GM18868 (cell line): ENCODE data around the gene STRIP2.
"Not testable (repeated sequence)": the region's sequence is repeated elsewhere in the genome, so short reads cannot be mapped to it uniquely, and the experiment has no call there.

Experiments
- ATAC-seq: cut with Tn5 transposase; IDR thresholded peaks from one replicate; pipeline ENCODE4 v1.9.1; 2021; ENCODE audit warnings: mild to moderate bottlenecking, moderate library complexity; ENCODE audit not compliant: unreplicated experiment

Gene STRIP2, protein sequence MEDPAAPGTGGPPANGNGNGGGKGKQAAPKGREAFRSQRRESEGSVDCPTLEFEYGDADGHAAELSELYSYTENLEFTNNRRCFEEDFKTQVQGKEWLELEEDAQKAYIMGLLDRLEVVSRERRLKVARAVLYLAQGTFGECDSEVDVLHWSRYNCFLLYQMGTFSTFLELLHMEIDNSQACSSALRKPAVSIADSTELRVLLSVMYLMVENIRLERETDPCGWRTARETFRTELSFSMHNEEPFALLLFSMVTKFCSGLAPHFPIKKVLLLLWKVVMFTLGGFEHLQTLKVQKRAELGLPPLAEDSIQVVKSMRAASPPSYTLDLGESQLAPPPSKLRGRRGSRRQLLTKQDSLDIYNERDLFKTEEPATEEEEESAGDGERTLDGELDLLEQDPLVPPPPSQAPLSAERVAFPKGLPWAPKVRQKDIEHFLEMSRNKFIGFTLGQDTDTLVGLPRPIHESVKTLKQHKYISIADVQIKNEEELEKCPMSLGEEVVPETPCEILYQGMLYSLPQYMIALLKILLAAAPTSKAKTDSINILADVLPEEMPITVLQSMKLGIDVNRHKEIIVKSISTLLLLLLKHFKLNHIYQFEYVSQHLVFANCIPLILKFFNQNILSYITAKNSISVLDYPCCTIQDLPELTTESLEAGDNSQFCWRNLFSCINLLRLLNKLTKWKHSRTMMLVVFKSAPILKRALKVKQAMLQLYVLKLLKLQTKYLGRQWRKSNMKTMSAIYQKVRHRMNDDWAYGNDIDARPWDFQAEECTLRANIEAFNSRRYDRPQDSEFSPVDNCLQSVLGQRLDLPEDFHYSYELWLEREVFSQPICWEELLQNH

DNA sequence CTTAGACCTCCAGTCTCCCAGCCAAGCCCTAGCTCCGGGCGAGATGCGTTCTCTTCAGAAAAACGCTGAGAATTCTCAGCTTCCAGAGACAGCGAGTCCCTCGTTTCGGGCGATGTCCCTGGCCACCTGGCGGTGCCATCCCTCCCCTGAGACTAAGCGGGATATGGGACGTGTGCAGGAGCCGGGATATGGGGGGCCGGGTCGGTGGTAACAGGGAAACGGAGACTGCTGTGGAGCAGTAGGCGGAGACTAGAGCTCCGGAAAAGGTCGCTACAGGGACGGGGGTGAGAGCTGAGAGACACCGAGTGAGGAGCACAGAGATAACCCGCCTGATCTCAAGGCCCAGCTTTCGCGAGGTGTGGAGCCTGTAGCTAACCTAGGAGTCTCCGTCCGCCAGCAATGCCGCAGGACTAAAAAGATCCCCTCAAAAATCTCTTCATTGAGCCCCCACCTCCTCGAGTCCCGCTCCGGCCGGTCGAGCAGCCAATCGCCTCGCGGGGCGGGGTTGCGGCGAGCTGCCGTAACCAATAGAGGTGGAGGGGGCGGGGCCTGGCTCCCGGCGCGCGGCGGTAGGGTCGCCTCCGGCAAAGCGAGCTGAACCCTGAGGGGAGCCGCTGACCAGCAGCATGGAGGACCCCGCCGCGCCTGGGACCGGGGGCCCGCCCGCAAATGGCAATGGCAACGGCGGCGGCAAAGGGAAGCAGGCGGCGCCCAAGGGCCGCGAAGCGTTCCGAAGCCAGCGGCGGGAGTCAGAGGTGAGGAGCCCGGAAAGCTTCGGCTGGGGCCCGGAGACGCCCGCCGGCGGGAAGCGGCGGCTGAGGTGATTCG, at the start of gene STRIP2:
Gene STRIP2, plus strand, starts transcription at position 586 of the 828 bp plus-strand sequence. Its CDS starts 41 bp downstream, at position 627.
- ATAC-seq, result peak; percentile 98

- ATAC-seq, result no peak
These were observed 49.1 kb upstream of the STRIP2 start for GRCh38 chr7:129385116-129385515.

- ATAC-seq, result no peak
These were observed 48.6 kb upstream of the STRIP2 start for GRCh38 chr7:129385598-129385997.

- ATAC-seq, result no peak
These were observed 47.7 kb upstream of the STRIP2 start for GRCh38 chr7:129386506-129386905.

- no peak for ATAC-seq
These were observed 46.7 kb upstream of the STRIP2 start for GRCh38 chr7:129387537-129387936.

- no peak for ATAC-seq
These were observed 45.7 kb upstream of the STRIP2 start for GRCh38 chr7:129388333-129389098.

DNA sequence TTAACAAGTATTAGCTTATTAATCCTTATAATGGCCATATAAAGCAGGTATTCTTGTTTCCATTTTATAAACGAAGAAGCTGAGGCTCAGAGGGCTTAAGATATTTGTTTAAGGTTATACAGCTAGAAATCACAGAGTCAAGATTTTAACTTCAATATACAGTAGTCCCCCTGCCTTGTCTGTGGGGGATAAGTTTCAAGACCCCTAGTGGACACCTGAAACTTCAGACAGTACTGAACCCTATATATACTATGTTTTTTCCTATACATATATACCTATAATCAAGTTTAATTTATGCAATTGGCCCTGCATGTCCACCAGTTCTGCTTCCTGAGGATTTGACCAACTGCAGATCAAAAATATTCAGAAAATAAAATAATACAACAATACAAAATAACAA, 44.4 kb upstream of the STRIP2 start:
- ATAC-seq, result no peak

- ATAC-seq, result no peak
These were observed 43.9 kb upstream of the STRIP2 start for GRCh38 chr7:129390314-129390713.

DNA sequence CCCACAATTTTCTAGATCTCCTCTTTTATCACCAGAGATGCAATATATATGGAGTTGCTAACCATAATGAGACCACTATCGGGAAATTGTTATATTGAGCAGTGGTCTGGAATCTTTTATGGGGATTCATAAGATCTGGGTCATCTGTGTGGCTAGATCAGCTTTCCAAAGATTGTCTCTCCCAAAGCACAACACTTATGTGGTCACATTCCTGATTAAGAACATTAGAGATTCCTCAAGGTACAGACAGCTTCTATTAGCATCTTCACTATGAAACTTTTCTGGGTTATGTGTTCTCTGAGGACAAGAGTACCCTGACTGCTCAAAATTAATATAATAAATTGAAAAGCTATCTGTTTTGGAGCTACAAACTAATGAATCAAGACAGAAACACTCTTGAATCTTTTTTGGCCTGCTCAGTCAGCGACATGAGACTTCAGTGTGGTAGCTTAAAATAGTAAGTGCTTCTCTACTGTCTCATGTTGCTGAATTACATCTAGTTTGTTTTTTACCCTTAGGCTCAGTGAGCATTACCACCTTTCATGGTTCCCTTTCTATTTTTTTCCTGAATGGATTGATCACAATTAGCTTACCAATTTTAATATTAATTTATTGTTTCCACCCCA, 42.6 kb upstream of the STRIP2 start:
- ATAC-seq, result no peak

DNA sequence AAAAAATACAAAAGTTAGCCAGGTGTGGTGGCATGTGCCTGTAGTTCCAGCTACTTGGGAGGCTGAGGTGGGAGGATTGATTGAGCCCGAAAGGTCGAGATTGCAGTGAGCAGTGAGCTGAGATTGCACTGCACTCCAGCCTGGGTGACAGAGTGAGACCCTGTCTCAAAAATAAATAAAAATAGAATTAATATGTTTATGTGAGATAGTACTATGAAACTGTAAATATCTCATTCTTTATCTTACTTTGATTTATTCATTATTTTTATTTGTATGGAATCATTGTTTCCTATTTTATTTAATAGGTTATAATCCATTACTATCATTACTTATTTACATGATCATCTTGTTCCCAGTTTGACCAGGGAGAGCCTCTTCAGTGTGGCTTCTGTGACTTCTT, 41.0 kb upstream of the STRIP2 start:
- ATAC-seq, result no peak

DNA sequence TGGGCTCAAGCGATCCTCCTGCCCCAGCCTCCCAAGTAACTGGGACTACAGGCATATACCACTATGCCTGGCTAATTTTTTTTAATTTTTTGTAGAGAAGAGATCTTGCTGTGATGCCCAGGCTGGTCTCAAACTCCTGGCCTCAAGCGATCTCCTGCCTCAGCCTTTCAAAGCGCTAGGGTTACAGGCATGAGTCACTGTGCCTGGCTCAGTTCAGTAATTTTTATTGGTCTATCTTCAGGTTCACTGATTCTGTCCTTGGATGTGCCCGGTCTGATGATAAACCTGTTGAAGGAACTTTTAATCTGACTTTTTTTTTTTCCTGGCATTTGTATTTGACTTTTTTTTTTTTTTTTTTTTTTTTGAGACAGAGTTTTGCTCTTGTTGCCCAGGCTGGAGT, 40.1 kb upstream of the STRIP2 start:
- no peak for ATAC-seq

- no peak for ATAC-seq
These were observed 39.0 kb upstream of the STRIP2 start for GRCh38 chr7:129394982-129395914.

- ATAC-seq, result no peak
These were observed 32.8 kb upstream of the STRIP2 start for GRCh38 chr7:129401228-129401966.

DNA sequence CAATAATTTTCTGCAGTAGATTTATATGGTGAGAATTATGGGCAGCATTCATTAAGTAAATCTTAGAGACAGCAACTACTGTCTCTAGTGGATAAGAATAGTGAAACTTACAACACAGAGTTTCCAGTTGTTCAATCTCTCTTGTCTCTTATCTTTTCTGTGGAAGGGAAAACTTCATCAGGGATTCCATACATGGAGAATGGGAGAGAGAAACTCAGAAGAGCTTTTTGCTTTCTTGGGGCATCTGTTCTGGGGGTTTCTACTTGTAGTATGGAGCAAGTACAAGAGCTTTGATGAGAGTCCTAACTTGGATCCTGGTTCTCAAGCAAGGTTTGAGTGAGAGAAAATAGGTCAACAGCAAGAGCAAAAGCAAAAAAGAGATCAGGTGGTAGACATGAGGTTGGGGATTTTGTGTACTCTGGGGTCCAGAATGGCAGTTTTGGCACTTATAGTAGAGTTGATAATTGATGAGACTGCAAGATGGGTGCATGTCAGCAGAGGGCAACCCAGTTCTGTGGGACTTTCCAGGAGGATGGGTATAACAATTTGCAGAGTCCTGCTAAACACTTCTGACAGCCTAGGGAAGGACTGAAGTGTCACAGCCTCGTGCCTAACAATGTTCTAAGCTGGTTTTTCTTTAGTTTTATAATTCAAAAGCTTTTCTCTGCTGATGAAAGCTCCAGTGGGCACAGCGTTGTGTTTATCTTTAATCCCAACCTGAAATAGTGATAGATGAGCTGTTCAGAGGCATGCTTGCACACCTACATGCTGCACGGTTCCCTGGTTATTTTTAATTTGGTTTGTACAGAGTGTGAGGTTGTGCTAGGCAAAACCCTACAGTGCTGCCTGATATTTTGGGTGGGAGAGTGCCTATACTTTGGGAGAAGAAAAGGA, 32.0 kb upstream of the STRIP2 start:
- no peak for ATAC-seq

DNA sequence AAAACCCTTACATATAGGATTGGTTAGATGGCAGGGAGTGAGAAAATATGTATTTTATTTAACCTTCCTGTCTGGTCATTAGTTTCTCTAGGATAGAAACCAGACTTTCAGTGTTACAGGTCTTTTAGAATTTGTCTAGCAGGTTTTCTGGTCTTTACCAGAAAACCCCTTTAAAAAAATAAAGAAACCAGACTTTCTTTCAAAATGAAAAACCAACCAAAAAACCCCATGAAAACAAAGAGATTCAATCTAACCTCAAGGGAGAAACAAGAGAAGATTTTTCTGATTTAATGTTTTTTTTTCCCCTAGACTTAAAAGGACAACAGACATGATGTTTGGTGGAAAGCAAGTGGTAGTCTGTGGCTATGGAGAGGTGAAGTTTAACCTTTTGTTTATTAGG, 28.7 kb upstream of the STRIP2 start:
- ATAC-seq, result no peak

DNA sequence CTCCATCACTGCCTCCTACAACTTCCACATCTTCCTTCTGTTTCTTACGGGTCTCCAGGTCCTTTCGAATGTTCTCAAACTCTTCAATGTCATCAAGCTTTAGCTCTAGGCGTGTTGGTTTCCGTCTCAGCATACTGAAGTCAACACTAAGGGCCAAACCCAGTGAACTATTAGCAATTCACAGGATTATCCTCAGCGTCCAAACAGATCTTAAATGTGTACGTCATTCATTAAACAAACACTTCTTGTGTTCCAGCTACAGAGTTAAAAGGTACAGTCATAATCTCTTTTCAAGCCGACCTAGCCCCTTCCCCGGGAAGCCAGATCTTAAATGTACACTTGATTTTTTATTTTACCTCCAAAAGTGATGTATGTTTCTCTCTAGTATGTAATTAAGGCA, 24.0 kb upstream of the STRIP2 start:
- ATAC-seq, result not testable (repeated sequence)

DNA sequence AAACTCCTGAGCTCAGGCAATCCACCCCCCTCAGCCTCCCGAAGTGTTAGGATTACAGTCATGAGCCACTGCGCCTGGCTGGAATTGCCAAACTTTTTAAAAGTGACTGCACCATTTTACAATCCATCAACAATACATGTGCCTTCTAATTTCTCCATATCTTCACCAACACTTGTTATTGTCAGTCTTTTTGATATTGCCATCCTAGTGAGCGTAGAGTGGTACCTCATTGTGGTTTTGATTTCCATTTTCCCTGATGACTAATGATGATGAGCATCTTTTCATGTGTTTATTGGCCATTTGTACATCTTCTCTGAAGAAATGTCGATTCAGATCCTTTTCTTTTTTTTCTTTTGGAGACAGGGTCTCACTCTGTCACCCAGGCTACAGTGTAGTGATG, 21.7 kb upstream of the STRIP2 start:
- no peak for ATAC-seq
